Osteocyte (in vitro differentiated cells): Measurements from ENCODE around the gene FAT3. TPM values are rescaled to one million over a fixed set of nuclear protein-coding genes. Genes with fewer than 3 reads are reported as not detected.

Experiments used
- DNase-seq: peaks from one replicate; pipeline ENCODE4 v3.0.0; 2021; ENCODE audit warnings: mixed read lengths; ENCODE audit not compliant: unreplicated experiment; ENCODE audit errors: extremely low spot score
- H3K27ac Mint-ChIP-seq: one replicate; pipeline ENCODE4 v1.8.0; 2021; ENCODE audit warnings: mild to moderate bottlenecking, mixed read lengths; ENCODE audit not compliant: unreplicated experiment
- H3K27me3 Mint-ChIP-seq: one replicate; pipeline ENCODE4 v1.8.0; 2021; ENCODE audit warnings: mixed read lengths; ENCODE audit not compliant: unreplicated experiment
- H3K36me3 Mint-ChIP-seq: one replicate; pipeline ENCODE4 v1.8.0; 2021; ENCODE audit warnings: mixed read lengths; ENCODE audit not compliant: unreplicated experiment
- H3K4me1 Mint-ChIP-seq: one replicate; pipeline ENCODE4 v1.8.0; 2021; ENCODE audit warnings: mixed read lengths; ENCODE audit not compliant: unreplicated experiment
- H3K4me3 Mint-ChIP-seq: one replicate; pipeline ENCODE4 v1.8.0; 2021; ENCODE audit warnings: mild to moderate bottlenecking, moderate library complexity, mixed read lengths; ENCODE audit not compliant: unreplicated experiment
- H3K9me3 Mint-ChIP-seq: one replicate; pipeline ENCODE4 v1.8.0; 2021; ENCODE audit warnings: mixed read lengths; ENCODE audit not compliant: unreplicated experiment
- total RNA-seq: library from RNA; stranded (reverse); gene quantifications from 2 replicates; pipeline ENCODE4 v1.2.1, GENCODE V29; 2021
- TF ChIP-seq, protein P1 (sequence below): fragments of 200-600 bp; sonication (generic); IDR thresholded peaks from 2 replicates; pipeline ENCODE4 v1.5.0; 2021; ENCODE audit warnings: antibody characterized with exemption, mild to moderate bottlenecking, moderate library complexity

FAT3 gene
- total RNA-seq, 1 donor from 2014 or later = 12.3 TPM

DNA sequence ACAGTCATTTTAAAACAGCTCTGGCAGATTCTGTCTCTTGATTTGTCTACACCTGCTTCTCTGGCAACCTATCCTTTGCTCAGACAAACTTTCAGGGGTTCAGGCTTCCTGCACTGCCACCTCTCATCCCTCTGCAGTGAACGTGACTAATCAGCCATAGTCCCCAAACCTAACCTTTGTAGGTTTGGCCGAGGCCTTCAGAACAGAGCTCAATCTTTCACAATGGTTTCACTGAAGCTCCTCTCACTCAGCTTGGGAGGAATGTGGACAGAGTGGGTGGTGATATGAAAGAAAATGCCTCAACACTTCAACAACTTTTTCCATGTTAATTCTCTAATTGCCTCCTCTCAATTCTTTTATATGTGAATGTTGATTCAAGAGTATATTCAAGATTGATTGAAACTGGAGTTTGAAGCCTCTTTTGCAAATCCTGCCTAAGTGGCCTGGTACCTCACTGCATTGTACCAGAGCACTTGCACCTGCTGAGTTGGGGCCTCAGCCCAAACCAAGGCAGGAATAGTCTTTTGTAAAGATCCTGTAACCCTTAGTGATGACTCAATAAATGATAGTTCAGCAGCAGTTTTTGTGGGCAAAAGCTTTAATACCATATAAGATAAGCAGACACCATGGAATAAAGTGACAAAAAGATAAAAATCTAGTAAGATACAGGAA lies 33.9 kb upstream of the FAT3 start:
- DNase-seq = no peak
- Mint-ChIP-seq H3K36me3 (no peaks in the 10 kb centered on the region), H3K9me3 (no peaks in the 10 kb centered on the region), H3K4me1 (no peaks in the 10 kb centered on the region), H3K27ac (no peak overlapping the region), H3K27me3 (peaks cover 32% of the 10 kb centered on the region), H3K4me3 (no peak overlapping the region)
- TF ChIP-seq, protein P1, sequence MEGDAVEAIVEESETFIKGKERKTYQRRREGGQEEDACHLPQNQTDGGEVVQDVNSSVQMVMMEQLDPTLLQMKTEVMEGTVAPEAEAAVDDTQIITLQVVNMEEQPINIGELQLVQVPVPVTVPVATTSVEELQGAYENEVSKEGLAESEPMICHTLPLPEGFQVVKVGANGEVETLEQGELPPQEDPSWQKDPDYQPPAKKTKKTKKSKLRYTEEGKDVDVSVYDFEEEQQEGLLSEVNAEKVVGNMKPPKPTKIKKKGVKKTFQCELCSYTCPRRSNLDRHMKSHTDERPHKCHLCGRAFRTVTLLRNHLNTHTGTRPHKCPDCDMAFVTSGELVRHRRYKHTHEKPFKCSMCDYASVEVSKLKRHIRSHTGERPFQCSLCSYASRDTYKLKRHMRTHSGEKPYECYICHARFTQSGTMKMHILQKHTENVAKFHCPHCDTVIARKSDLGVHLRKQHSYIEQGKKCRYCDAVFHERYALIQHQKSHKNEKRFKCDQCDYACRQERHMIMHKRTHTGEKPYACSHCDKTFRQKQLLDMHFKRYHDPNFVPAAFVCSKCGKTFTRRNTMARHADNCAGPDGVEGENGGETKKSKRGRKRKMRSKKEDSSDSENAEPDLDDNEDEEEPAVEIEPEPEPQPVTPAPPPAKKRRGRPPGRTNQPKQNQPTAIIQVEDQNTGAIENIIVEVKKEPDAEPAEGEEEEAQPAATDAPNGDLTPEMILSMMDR = no peak

DNA sequence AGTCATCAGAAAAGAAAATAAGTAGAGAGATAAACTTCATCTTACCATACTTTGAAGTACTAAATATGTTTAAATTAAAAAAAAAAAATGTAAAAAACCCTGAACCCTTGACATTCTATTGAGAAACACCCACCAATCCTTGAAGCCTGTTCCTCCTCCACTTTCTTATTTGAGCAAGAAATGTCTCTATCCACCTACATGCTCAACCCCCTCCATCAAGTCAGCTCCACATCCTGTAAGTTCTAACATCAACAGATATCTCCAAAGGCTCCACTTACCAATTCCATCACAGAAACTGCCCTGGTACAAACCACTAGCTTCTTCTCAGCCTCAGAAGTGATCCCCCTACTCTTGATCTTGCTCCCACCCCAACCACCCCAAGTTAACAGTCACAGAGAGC lies 32.5 kb upstream of the FAT3 start:
- no peak overlapping the region for H3K4me3 Mint-ChIP-seq
- H3K36me3 Mint-ChIP-seq = no peaks in the 10 kb centered on the region
- no peaks in the 10 kb centered on the region for H3K4me1 Mint-ChIP-seq
- TF ChIP-seq, protein P1 = no peak
- H3K9me3 Mint-ChIP-seq = no peaks in the 10 kb centered on the region
- H3K27me3 Mint-ChIP-seq = peaks cover 22% of the 10 kb centered on the region
- H3K27ac Mint-ChIP-seq = no peak overlapping the region
- DNase-seq = no peak

DNA sequence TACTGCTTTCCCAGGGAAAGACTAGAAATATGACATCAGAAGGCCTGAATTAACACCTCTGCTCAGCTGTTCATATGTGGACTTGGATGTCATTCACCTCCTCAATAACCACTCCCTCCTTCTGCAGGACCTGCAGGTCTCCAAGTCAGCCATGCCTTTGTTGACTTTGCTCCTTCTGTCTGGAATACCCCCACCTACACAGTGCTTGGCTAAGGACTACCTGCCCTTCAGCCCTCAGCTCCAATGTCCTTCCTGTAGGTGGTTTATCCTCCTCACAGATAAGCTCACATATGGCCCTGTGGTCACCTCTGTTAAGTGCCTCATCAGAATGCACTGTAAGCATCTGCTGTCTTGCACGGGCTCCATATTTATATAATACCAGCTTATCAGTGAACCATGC lies 26.4 kb upstream of the FAT3 start:
- H3K9me3 Mint-ChIP-seq = no peaks in the 10 kb centered on the region
- H3K36me3 Mint-ChIP-seq = no peaks in the 10 kb centered on the region
- no peaks in the 10 kb centered on the region for H3K4me1 Mint-ChIP-seq
- no peak for DNase-seq
- peaks cover 2% of the 10 kb centered on the region for H3K27me3 Mint-ChIP-seq
- no peak overlapping the region for H3K27ac Mint-ChIP-seq
- TF ChIP-seq, protein P1 = no peak
- no peak overlapping the region for H3K4me3 Mint-ChIP-seq

DNA sequence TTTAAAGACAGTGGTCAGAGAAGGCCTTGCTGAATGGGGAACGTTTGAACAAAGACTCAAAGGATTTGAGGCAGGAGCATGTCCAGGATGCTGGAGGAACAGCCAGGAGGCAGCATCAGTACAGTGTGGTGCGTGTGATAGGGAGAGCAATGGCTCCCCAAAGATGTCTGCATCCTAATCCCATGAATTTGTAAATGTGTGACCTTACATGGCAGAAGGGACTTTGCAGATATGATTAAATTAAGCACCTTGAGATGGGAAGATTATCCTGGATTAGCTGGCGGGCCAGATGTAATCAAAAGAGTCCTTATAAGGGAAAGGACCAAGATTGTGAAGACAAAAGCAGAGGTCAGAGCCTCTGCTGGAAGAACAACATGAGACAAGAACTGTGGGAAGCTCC lies 24.6 kb upstream of the FAT3 start:
- TF ChIP-seq, protein P1 = no peak

DNA sequence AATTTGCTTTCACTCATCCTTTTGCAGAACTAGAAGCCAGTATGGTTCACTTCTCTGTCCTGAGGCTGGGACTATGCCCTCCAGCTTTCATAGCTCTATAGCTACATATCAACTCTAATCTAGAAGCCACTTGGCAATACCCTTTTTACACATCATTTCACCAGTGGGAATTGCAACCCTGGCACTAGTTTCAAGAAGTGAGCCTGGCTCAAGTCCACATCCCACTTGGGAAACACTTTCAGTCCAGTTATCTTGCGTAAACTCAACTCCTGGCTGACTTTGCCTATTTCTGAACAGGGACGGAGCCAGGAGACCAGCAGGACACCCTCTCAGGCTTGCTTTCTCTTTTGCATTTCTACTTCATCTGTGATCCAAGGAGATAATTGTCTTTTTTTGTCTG lies 19.9 kb upstream of the FAT3 start:
- no peak overlapping the region for H3K27ac Mint-ChIP-seq
- no peak for DNase-seq
- H3K36me3 Mint-ChIP-seq = no peaks in the 10 kb centered on the region

More for the DNA sequence above, 24.6 kb upstream of the FAT3 start:
- DNase-seq = no peak
- no peaks in the 10 kb centered on the region for H3K4me1 Mint-ChIP-seq
- H3K9me3 Mint-ChIP-seq = no peaks in the 10 kb centered on the region
- peaks cover 7% of the 10 kb centered on the region for H3K27me3 Mint-ChIP-seq
- no peak overlapping the region for H3K4me3 Mint-ChIP-seq
- no peaks in the 10 kb centered on the region for H3K36me3 Mint-ChIP-seq
- no peak overlapping the region for H3K27ac Mint-ChIP-seq

More for the DNA sequence above, 19.9 kb upstream of the FAT3 start:
- no peak overlapping the region for H3K4me3 Mint-ChIP-seq
- no peaks in the 10 kb centered on the region for H3K4me1 Mint-ChIP-seq
- H3K27me3 Mint-ChIP-seq = peaks cover 6% of the 10 kb centered on the region
- TF ChIP-seq, protein P1 = no peak
- H3K9me3 Mint-ChIP-seq = no peaks in the 10 kb centered on the region
